GM19395 (cell line): ENCODE data around the gene ELAVL1.
"Not testable (repeated sequence)": the region's sequence is repeated elsewhere in the genome, so short reads cannot be mapped to it uniquely, and the experiment has no call there.

ENCODE experiments used
- ATAC-seq: cut with Tn5 transposase; IDR thresholded peaks from one replicate; pipeline ENCODE4 v1.9.1; 2021; ENCODE audit warnings: mild to moderate bottlenecking, moderate library complexity; ENCODE audit not compliant: unreplicated experiment

The ELAVL1 gene

DNA sequence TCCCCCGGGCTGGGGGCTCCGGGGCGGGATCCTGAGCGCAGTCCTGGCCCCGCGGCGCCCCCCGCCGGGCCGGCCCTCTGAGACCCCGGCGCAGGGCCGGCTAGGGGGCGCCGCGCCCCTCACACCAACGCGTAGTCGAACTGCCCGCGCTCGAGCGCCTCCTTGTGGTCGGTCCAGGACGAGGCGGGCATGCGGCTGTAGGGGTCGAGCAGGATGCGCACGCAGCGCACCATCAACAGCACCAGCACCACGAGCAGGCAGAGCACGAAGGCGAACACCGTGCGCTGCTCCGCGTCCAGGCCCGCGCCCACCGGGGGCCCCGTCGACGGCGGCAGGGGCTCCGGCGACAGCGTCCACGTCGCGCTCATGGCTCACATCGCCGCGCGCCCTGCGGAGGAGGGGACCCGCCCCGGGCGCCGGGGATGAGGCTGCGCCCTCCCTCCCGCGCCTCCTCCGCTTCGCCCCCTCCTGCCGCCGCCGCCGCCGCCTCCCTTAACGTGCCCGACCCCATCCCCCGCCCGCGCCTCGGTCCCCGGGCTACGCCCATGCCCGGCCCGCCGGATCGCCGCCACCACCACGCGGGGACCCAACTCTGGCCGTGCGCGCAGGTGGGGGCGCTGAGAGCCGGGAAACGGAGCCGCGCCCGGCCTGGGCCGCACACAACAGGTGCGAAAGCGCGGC is 80.1 kb downstream of the ELAVL1 start:
- no peak for ATAC-seq

- ATAC-seq: no peak
Observed at GRCh38 chr19:7924651-7925170, 80.7 kb downstream of the ELAVL1 start.

- ATAC-seq: no peak
Observed at GRCh38 chr19:7924241-7924640, 81.2 kb downstream of the ELAVL1 start.

DNA sequence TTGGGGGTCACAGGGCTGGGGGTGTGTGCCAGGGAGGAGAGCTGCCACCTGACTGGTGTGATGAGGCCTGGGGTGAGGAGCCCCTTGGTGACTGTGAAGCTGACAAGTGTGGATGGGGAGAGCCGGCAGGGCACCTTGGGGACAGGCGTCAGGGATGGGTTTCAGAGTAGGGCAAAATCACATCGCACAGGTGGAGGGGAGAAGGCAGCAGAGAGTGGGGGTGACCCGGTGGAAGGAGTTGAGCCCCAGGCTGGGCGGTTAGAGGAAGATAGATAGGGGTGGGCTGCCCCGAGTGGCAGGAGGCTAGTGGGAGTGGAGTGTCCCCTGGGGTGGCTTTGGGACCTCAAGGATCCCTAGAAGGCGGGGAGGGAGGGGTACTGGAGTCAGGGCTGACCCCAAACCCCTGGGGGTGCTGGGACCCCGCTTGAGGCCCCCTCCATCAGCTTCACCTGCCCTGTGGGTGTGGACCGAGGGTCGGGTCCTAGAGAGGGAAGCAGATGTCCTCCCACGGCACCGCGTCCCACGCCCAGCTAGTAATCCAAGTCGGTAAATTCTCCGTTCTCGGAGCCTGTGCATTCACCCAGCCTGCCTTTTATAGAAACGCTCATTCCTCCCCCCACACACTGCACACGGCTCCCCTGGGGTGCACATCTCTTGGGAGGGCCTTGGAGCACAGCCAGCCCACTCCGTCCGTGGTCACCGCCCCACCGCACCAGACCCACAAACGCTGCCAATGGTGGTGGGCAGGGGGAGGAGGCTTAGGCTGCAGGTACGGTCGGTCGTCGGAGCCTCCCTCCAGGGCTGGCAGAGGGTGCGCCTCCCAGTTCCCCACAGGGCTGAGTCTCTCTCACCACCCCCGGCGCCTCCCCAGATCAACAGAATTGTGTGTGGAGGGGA is 81.9 kb downstream of the ELAVL1 start:
- ATAC-seq: no peak

DNA sequence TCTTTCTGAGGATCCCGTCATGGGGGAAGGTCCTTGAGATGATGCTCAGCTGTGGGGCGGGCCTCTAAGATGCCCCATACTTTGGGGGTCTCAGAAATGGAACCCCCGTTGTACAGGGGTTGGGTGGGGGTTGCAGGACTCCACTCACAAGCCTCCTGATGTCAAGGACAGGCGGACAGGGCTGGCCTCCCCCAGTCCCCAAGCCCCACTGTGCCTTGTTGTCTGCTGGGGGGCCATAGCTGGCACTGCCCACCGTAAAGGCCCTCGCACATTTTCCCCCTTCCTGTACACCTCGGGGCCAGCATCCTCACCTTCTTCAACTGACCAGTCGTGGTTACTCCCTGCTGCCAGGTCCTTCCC is 82.6 kb downstream of the ELAVL1 start:
- no peak for ATAC-seq

- ATAC-seq: no peak
Observed at GRCh38 chr19:7921967-7922835, 83.2 kb downstream of the ELAVL1 start.

- ATAC-seq: no peak
Observed at GRCh38 chr19:7921302-7921966, 84.0 kb downstream of the ELAVL1 start.

GRCh38 chr19:7920519-7921301 is 84.7 kb downstream of the ELAVL1 start:
- ATAC-seq: peak; percentile 38

GRCh38 chr19:7919610-7920518 is 85.6 kb downstream of the ELAVL1 start, which contains the start of gene SNAPC2:
TSS of gene SNAPC2 (plus strand) at chr19:7920338. CDS start at chr19:7920367, 29 bp downstream.
- ATAC-seq: peak; percentile 55

- no peak for ATAC-seq
Observed at GRCh38 chr19:7918615-7919421, 86.6 kb downstream of the ELAVL1 start.

DNA sequence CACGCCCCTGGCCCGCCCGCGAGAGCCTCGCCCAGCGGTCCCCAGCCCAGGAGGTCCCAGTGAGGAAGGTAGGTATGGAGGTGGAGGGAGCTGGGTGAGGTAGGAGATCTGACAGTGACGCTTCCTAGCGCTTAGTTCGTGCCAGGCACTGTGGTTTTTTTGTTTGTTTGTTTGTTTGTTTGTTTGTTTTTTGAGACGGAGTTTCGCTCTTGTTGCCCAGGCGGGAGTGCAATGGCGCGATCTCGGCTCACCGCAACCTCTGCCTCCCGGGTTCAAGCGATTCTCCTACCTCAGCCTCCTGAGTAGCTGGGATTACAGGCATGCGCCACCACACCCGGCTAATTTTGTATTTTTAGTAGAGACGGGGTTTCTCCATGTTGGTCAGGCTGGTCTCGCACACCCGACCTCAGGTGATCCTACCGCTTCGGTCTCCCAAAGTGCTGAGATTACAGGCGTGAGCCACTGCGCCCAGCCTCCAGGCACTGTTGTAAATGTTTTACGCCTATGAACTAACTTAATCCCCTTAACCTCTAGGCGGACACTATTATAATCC is 87.3 kb downstream of the ELAVL1 start:
- not testable (repeated sequence) for ATAC-seq

DNA sequence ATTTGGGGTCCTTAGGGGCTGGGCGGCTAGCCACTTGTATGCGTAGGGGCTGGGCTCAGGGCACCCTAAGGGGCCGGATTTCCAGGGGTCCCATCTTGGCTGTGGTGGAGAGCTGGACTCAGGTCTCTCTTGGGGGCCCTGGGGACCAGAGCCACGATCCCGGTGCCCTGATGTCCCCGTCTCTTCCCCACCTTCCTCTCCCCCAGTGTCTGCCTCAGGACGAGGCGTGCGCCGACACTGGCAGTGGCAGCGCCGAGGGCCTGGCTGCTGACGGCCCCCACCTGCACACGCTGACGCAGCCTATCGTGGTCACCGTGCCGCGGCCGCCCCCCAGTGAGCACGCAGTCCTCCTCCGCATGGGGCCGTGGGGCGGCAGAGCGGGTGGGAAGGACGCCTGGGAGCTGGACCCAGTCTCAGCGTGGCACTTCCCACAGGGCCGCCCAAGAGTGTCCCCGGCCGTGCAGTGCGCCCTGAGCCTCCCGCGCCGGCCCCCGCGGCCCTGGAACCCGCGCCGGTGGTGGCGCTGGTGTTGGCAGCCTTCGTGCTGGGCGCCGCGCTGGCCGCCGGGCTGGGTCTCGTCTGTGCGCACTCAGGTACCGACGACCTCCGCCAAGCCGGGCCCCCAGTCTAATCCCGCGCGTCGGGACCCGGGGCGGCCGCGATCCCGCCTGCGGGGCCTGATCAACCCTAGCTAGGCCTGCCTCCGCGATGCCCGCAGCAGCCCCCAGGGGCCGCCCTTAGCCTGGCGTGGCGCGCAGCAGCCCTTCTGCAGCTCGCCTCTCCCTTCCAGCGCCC is 88.0 kb downstream of the ELAVL1 start:
- ATAC-seq: no peak

- no peak for ATAC-seq
Observed at GRCh38 chr19:7916955-7917266, 88.5 kb downstream of the ELAVL1 start.

DNA sequence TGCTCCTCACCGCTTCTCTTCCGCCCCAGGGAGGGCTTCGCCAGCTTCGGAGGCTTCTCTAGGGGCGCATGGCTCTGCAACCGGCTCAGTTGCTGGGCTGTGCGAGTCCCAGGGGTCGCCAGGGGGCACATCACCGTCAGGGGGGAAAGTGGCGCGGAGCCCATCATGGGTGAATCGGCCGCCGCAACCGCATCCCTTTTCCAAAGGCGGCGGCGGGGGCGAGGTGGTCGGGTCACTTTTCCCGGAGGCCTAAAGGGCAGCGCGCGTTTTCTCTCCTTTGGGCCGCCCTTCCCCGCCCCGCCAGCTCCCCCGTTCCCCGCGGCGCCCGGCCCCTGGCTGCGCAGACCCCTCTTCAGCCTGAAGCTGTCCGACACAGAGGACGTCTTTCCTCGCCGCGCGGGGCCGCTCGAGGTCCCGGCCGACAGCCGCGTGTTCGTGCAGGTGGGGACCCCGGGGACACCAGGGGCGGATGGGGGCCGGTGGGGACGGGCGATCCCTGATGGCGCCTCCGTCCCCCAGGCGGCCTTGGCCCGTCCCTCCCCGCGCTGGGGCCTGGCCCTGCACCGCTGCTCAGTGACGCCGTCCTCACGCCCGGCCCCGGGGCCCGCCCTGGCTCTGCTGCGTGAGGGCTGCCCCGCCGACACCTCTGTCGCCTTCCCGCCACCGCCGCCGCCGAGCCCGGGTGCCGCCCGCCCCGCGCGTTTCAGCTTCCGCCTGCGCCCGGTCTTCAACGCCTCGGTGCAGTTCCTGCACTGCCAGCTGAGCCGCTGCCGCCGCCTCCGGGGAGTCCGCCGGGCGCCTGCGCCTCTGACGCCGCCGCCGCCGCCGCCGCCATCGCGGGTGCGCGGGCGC is 89.1 kb downstream of the ELAVL1 start:
- ATAC-seq: no peak

DNA sequence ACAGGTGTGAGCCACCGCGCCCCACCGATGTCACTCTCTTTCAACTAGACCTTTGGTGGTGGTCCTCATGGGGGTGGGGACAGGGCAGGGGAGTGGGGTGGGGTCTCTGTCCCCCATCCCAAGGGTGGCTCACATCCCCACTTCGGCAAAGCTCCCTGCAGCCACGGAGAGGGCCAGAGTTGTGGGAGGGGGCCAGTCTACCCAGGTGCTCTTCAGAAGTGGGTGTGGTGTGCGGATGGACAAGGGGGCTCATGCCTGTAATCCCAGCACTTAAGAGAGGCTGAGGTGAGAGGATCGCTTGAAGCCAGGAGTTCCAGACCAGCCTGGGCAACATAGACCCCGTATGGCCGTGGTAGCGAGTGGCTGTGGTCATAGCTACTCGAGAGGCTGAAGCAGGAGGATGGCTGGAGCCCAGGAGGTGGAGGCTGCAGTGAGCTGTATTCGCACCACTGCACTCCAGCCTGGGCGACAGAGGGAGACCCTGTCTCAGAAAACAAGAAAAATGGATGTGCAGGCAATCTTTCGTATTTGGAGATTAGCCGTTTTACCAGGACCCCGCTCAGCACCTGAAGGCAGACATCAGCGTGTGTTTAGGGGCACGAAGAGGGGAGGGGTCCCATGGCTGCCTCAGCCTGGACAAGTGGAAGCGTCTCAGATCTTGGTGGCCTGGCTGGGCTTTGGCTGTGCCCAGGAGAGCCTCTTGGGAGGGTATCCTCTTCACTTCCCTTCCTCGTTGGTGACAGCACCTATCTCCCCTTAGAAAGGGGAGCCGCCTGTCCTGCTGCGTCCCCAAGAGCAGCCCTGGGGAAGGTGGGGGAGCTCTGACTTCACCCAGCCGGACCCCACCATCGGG is 90.0 kb downstream of the ELAVL1 start:
- ATAC-seq: no peak
